HG02759 (cell line): ENCODE results near the gene DTNB.
A peak's percentile ranks its signal among the peaks of the same experiment; 100 is the strongest.

Experiments
- ATAC-seq: cut with Tn5 transposase; IDR thresholded peaks from one replicate; pipeline ENCODE4 v1.9.1; 2021; ENCODE audit warnings: mild to moderate bottlenecking, moderate library complexity; ENCODE audit not compliant: unreplicated experiment

The DTNB gene

GRCh38 chr2:25512707-25513106 lies 160.7 kb downstream of the DTNB start:
- no peak for ATAC-seq

GRCh38 chr2:25506226-25506625 lies 167.2 kb downstream of the DTNB start:
- no peak for ATAC-seq

DNA sequence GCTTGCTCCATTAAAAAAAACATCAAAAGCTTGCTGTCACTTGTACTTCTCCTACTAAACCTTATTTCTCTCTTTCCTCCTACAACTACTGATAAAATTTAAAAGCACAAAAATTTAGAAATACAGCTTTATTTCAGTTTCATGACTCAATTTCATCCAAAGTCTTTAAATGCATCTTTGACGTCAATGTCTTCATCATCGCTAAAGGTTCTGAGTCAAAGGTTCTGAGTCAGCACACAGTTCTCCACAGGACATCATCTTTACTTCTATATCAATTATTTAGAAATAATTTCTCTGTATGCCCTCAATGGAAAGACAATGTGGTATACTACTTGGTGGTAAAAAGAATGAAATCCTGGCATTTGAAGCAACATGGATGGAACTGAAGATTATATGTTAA lies 167.8 kb downstream of the DTNB start:
- no peak for ATAC-seq

DNA sequence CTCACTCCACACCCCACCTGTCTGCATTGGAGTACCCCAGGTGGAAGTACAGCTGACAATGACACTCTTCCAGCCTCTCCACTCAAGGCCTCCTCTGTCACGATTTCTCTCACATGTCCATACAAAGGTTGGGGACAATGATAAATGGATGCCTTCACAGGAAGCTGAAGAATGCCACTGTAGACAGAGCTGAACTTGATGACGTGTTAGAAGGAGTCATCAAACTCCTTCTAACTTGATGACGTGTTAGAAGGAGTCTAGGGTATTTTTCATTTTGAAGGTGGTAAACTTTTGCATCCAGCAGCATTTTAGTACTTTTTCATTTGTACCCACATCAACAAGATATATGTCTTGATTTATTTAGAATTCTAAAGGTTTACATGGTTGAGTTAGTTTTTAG lies 168.2 kb downstream of the DTNB start:
- ATAC-seq: no peak

GRCh38 chr2:25504266-25504665 lies 169.1 kb downstream of the DTNB start:
- no peak for ATAC-seq

- ATAC-seq: no peak
These were observed 174.2 kb downstream of the DTNB start for GRCh38 chr2:25499157-25499556.

DNA sequence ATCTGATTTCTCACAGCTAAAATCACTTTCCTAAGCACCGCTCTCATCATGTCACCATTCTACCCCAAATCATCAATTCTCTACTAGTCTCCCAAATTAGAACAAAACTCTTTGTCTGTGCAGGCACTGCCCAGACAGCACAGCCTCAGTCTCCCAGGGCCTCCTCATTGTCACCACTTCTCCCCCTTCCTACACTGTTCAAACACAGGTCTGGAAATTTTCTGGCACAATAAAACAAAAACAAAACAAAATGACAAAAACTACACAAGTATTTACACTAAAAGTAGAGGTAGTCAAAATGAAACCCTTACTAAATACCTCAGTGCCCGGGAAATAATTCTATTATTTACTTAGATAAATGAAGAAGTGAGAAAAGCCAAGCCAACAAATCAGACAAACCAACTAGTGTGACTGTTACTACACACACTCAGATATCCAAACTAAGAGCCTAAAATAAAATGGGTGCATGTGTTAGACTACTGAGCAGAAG lies 175.4 kb downstream of the DTNB start:
- ATAC-seq: peak; percentile 50

DNA sequence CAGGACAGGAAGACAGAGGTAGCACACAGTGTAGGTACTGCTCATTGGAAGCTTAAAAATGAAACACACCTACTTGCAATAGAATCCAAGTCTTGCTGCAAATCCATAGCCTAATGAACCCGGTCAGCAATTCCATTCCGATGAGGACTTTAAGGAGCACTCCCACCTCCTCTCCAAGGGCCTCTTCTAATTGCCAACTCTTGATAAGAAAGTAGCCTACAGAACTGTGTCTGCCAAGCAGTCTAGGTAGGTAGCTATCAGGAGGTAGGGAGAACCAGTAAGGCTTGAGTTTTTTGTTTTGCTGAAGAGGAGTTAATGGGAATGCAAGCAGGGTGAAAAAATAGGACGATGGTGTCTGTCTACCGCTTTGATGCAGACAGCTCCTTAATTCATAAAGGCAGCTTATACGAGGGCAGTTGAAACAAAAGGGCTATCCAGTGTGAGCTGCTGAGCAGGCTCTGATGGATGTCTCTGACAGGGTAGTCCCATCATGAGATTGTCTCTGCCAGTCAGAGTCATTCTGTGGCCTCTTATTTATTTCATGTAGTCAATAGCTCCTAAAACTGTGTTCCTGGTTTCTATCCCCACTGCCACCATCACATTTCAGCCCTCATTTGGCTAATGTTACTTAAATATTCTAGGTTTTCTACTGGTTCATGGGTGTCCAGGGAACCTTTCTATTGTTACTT lies 176.0 kb downstream of the DTNB start:
- peak; percentile 25 for ATAC-seq

- no peak for ATAC-seq
These were observed 178.8 kb downstream of the DTNB start for GRCh38 chr2:25494616-25495015.

GRCh38 chr2:25493207-25493606 lies 180.2 kb downstream of the DTNB start:
- no peak for ATAC-seq

GRCh38 chr2:25492726-25493125 lies 180.7 kb downstream of the DTNB start:
- ATAC-seq: no peak

DNA sequence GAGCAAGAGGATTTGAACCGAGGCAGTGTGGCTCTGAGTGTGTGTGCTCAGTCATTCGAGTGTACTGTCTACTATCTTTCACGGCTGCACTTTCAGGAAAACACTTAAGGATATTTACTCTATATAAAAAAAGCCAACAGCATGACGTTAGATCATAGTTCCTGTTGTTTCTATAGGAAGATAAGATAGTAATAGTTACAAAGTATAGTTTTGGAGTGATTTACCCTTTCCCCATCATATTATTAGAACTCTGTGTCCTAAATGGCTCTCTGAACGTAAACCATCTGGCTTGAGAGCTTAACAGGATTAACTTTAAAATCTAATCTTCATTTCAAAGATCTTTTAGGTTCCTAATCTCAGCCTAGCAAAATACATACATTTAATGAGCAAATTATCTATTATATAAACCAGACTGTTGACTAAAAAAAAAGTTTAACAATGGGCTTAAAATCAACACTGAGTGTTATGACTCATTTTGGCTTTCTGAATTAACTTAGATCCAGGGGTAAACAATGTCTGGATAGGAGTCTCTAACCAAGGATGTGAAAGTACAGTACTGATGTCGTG lies 181.3 kb downstream of the DTNB start:
- ATAC-seq: no peak

- no peak for ATAC-seq
These were observed 182.2 kb downstream of the DTNB start for GRCh38 chr2:25491003-25491696.

DNA sequence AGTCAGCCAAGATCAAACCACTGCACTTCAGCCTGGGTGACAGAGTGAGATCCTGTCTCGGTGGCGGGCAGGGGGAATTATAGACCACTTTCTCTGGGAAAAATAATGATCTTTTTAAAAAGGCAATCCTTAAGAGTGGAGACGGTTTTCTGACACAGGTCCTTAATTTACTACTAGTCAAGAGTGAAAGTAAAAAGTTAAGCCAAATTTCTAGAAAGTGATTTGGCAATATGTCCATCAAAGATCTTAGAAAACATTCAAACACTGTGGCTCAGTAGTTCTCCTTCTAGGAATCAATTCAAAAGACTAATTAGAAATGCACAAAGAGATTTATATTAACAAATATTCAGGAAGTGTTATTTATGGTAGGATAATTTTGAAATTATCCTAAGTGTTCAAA lies 183.2 kb downstream of the DTNB start:
- no peak for ATAC-seq

DNA sequence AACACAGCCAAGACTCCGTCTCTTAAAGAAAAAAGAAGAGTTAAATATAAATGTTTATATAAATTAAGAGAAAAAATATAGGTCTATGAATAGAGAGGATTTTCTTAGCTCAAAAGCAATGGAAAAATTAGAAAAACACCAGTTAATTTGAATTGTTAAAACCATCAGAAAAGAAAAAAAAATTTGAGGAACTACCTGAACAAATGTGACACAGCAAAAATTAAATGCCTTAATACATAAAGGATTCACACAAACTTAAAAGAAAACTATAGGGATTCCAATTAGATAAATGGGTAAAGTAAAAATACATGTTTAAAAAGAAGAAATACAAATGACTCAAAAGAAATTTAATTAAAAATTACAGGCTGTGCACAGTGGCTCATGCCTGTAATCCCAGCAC lies 183.7 kb downstream of the DTNB start:
- ATAC-seq: no peak

GRCh38 chr2:25483607-25484266 lies 189.6 kb downstream of the DTNB start:
- peak; percentile 87 for ATAC-seq

- no peak for ATAC-seq
These were observed 191.0 kb downstream of the DTNB start for GRCh38 chr2:25482341-25482740.

- ATAC-seq: no peak
These were observed 191.7 kb downstream of the DTNB start for GRCh38 chr2:25481381-25482300.

GRCh38 chr2:25480561-25480960 lies 192.8 kb downstream of the DTNB start:
- ATAC-seq: no peak

GRCh38 chr2:25479761-25480160 lies 193.6 kb downstream of the DTNB start:
- ATAC-seq: no peak

DNA sequence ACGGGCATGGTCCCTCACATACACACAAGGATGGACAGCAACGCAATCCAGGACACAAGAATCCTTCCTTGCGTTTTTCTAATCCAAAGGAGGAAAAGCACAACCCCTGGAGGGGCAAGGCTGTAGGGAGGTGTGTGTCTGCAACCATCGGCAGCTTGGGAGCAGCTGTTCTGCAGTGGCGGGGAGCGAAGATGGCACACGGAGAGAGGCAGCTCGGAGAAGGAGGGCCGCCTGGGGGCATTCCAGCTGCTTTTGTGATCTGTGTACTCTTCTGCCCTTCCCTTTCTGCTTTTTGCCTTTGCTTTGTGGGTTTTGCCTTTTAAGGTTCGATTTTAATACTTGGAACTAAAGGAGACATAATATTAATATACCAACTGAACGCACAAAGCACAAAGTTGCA lies 194.6 kb downstream of the DTNB start:
- no peak for ATAC-seq
